MG63 (cell line): ENCODE data around the gene ELAVL2. TPM values are rescaled to one million over a fixed set of nuclear protein-coding genes. Genes with fewer than 3 reads are reported as not detected.

Source experiments
- DNase-seq: peaks from one replicate; pipeline ENCODE4 v3.0.0-alpha.2; 2020
- H3K27me3 ChIP-seq: fragments of 250-450 bp; sonication (Bioruptor Pico); 2 replicates; pipeline ENCODE4 v1.5.1; 2020; ENCODE audit warnings: mild to moderate bottlenecking, moderate library complexity
- H3K36me3 ChIP-seq: fragments of 250-450 bp; sonication (Bioruptor Pico); 2 replicates; pipeline ENCODE4 v1.5.1; 2020; ENCODE audit warnings: mild to moderate bottlenecking, moderate library complexity
- H3K4me3 ChIP-seq: fragments of 250-450 bp; sonication (Bioruptor Pico); 2 replicates; pipeline ENCODE4 v1.5.1; 2020; ENCODE audit warnings: mild to moderate bottlenecking, moderate library complexity
- H3K9me3 ChIP-seq: fragments of 250-450 bp; sonication (Bioruptor Pico); 2 replicates; pipeline ENCODE4 v1.5.1; 2020; ENCODE audit warnings: mild to moderate bottlenecking, moderate library complexity
- total RNA-seq: library from RNA; depleted of rRNA; stranded (reverse); fragments of >200 nt; shearing (Covaris generic); gene quantifications from 2 replicates; pipeline ENCODE4 v1.2.3, GENCODE V29; 2014; ENCODE audit warnings: low replicate concordance

ELAVL2 gene
- total RNA-seq, 1 experiment from 2014 or later: not detected

DNA sequence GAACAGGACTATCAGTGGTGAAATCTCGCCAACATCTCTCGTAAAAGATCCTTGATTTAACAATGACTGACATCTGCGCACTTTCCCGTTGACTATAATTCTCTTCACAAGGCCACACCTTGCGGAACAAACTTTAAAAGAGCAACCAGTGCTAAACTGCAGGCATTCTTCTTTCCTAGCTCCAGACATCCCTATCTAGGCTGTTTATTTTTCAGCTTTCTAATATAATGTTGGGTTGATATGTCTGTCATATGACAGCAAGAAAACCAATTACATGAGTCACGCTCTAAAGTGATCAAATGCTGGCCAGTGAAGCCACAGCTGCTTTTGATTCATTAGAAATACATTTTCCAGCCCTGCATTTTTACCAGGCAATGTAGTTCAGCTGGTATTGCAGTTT lies 162.5 kb downstream of the ELAVL2 start:
- Histone ChIP-seq H3K4me3 (no peak overlapping the region), H3K27me3 (no peaks in the 10 kb centered on the region), H3K36me3 (no peaks in the 10 kb centered on the region), H3K9me3 (no peaks in the 10 kb centered on the region)
- no peak for DNase-seq

DNA sequence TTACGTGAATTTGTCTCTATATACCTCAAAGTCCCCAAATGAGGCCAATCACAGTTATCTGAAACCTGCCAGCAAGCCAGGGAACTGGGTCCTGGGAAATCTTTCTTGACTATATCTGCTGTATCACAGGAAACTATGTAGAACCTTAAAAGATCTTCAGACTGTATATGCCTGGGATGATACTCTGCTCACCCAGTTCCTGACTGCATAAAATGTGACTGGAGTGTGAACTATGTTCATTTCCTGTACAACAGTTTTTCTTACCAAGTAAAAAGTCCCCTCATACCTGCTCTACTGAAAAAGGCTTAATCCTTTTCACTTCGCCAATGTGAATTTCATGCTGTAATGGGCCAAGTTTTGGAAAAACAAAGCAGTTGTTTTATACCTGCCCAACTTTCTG lies 162.9 kb downstream of the ELAVL2 start:
- Histone ChIP-seq H3K4me3 (no peak overlapping the region), H3K36me3 (no peaks in the 10 kb centered on the region), H3K27me3 (no peaks in the 10 kb centered on the region), H3K9me3 (no peaks in the 10 kb centered on the region)
- no peak for DNase-seq

GRCh38 chr9:23662320-23662719 lies 163.7 kb downstream of the ELAVL2 start:
- Histone ChIP-seq H3K9me3 (no peaks in the 10 kb centered on the region), H3K4me3 (no peak overlapping the region), H3K36me3 (no peaks in the 10 kb centered on the region), H3K27me3 (no peaks in the 10 kb centered on the region)
- no peak for DNase-seq

DNA sequence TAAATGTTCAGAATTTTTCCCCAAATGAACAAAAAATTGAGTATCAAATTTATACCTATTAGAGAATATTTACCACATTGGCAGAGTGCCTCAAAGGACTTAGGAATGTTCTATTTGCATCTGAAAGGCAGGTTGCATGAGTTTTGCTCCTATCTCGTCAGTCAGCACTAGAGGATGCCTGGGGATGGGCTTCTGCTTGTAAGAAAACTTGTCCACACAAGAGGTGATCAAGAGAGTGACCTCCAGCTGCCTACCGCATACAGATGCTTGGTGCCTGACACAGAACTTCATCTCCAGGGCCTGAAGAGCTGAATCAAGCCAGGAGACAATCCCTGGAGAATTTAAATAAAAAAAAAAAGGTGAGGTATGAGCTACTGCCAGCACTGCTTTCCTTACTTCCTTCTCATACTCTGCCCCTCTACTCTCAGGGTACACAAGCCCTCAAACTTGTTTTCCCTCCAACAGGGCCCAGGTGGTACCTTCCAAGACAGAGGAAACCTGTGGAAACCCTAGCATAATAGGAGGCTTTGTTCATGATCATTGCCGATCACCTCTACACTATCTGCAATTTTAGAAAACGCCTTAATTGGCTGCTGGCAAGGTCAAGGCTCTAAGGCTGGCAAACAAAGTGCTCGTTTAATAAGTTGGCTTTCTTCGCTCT lies 166.6 kb downstream of the ELAVL2 start:
- Histone ChIP-seq H3K9me3 (no peaks in the 10 kb centered on the region), H3K36me3 (no peaks in the 10 kb centered on the region), H3K4me3 (no peak overlapping the region), H3K27me3 (no peaks in the 10 kb centered on the region)
- no peak for DNase-seq

- no peak overlapping the region for H3K4me3 ChIP-seq
- no peaks in the 10 kb centered on the region for H3K9me3 ChIP-seq
- DNase-seq: no peak
- H3K27me3 ChIP-seq: no peaks in the 10 kb centered on the region
- H3K36me3 ChIP-seq: no peaks in the 10 kb centered on the region
Observed at GRCh38 chr9:23658376-23659258, 167.4 kb downstream of the ELAVL2 start.

DNA sequence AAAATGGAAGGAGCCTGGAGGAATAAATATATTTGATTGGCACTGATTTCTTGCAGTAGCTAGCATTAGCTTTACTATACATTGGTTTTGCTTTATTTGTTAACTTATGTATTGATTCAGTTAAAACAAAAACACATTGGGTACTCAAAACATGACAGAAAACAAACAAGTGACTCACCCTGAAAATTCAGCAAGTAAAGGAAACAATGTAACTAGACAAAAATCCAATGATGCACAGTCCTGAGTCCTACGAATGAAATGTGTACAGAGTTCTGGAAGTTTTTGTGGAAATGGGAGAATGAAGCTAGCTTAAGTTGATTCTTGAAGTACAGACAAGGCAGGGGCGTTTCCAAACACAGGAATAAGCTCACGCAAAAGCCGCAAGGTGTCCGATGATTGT lies 175.0 kb downstream of the ELAVL2 start:
- H3K27me3 ChIP-seq: no peaks in the 10 kb centered on the region
- no peak overlapping the region for H3K4me3 ChIP-seq
- H3K36me3 ChIP-seq: no peaks in the 10 kb centered on the region
- H3K9me3 ChIP-seq: no peaks in the 10 kb centered on the region
- no peak for DNase-seq

DNA sequence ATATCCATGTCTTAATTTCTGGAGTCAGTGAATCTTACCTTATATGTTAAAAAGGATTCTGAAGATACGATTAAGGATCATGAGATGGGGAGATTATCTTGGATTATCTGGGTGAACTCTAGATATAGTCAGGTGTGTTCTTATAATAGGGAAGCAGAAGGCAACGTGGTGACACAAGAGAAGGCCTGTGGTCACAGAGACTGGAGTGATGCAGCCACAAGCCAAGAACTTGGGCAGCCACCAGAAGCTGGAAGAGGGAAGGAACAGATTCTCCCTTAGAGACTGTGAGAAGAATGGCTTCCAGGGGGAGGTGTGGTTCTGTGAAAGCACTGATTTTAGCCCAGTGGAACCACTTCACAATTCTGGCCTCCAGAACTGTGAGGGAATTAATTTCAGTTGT lies 177.4 kb downstream of the ELAVL2 start:
- Histone ChIP-seq H3K27me3 (no peaks in the 10 kb centered on the region), H3K4me3 (no peak overlapping the region), H3K36me3 (no peaks in the 10 kb centered on the region), H3K9me3 (no peaks in the 10 kb centered on the region)
- DNase-seq: no peak

DNA sequence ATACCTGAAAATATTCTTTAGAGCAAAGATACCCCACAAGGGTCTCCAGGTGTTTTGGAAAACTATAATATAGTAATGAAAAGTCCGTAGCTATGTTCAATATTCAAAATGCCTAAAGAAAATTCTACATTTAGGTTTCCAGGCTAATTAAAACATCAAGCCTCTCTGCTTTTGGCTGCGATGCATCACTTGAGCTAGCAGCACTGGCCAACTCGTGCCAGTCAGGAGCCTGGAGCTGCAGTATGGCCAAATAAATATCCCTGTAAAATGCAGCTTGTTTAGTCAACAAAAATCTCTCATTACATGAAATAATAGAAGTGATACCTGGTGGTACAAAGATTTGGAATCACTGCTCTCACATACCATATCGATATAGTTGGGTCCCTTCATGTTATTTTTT lies 181.1 kb downstream of the ELAVL2 start:
- no peak for DNase-seq
- Histone ChIP-seq H3K27me3 (no peaks in the 10 kb centered on the region), H3K36me3 (no peaks in the 10 kb centered on the region), H3K4me3 (no peak overlapping the region), H3K9me3 (no peaks in the 10 kb centered on the region)

DNA sequence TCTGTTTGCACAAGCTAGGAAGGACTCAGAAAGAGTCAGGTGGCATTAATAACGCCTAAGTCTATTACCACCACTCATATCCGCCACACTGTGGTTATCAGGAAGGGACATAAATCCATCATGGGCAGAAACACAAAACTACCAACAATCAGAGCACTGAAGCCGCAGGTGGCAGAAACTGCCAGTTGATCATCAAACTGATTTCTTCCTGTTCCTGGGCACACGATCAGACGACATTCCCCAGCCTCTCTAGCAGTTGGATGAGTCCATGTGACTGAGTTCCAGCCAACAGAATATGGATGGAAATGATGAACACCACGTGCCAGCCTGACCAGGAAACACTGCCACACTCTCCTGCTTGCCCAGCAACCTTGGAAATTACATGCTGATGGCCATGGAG lies 181.7 kb downstream of the ELAVL2 start:
- DNase-seq: no peak
- H3K36me3 ChIP-seq: no peaks in the 10 kb centered on the region
- no peaks in the 10 kb centered on the region for H3K9me3 ChIP-seq
- no peak overlapping the region for H3K4me3 ChIP-seq
- no peaks in the 10 kb centered on the region for H3K27me3 ChIP-seq

DNA sequence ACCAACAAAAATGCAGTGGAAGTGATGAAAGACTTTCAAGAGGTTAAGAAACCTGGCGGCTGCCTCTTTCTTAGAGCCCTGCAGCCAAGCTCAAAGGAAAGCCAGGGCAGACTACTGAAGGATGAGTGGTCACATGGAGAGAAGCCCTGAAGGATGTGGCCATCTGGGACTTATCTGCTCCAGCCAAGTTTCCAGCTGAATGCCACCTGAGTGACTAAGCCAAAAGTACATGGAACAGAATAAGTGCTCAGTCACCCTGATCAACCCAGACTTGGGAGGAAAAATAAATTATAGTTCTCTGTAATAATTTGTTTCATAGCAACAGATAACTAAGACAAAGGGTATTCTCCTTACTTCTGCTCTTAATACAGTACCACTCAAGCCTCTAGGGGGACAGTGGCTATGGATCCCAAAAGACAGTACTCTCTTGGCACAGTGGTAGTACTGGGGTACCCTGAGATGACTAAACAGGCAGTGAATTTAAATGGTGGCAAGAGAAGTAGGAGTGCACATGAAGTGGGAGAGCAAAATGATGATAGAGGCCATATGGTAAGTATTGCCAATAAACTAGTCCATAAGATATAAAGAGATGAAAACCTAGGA lies 182.3 kb downstream of the ELAVL2 start:
- no peak for DNase-seq

More for the DNA sequence above, 182.3 kb downstream of the ELAVL2 start:
- Histone ChIP-seq H3K27me3 (no peaks in the 10 kb centered on the region), H3K36me3 (no peaks in the 10 kb centered on the region), H3K4me3 (no peak overlapping the region), H3K9me3 (no peaks in the 10 kb centered on the region)
